Activated naive CD8-positive, alpha-beta T cell (primary cell): Measurements from ENCODE around the gene GRB14.

Experiments used
- H3K27ac Mint-ChIP-seq: one replicate; pipeline ENCODE4 v1.8.0; 2021; ENCODE audit warnings: mixed read lengths
- H3K27me3 Mint-ChIP-seq: one replicate; pipeline ENCODE4 v1.8.0; 2021; ENCODE audit warnings: mixed read lengths
- H3K36me3 Mint-ChIP-seq: one replicate; pipeline ENCODE4 v1.8.0; 2021; ENCODE audit warnings: mixed read lengths
- H3K4me1 Mint-ChIP-seq: one replicate; pipeline ENCODE4 v1.8.0; 2021; ENCODE audit warnings: low read depth, mixed read lengths
- H3K4me3 Mint-ChIP-seq: one replicate; pipeline ENCODE4 v1.8.0; 2021; ENCODE audit warnings: mild to moderate bottlenecking, mixed read lengths
- H3K9me3 Mint-ChIP-seq: one replicate; pipeline ENCODE4 v1.8.0; 2021; ENCODE audit warnings: low read depth, mixed read lengths

The GRB14 gene

DNA sequence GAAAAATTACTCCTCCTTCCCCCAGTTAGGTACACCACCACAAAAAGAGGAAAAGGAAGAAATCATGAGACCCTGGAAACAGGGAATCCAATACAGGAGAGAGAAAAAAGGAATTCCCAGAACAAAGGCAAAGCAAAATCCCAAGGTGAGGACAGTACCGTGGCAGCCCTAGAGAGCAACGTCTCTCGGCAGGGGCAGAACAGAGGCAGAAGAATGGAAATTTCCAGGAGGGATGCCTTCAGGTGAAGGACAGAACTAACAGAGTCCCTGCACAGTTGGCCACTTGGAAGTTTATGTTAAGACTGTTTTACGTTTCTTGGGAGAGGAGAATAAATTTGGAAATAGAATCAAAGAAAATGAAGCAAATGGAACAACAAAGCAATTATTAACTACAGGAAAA lies 27.7 kb downstream of the GRB14 start:
- peaks cover 2% of the 10 kb centered on the region for H3K27me3 Mint-ChIP-seq
- no peaks in the 10 kb centered on the region for H3K9me3 Mint-ChIP-seq
- H3K4me3 Mint-ChIP-seq, result no peak overlapping the region
- H3K36me3 Mint-ChIP-seq, result no peaks in the 10 kb centered on the region
- no peak overlapping the region for H3K27ac Mint-ChIP-seq
- no peaks in the 10 kb centered on the region for H3K4me1 Mint-ChIP-seq

DNA sequence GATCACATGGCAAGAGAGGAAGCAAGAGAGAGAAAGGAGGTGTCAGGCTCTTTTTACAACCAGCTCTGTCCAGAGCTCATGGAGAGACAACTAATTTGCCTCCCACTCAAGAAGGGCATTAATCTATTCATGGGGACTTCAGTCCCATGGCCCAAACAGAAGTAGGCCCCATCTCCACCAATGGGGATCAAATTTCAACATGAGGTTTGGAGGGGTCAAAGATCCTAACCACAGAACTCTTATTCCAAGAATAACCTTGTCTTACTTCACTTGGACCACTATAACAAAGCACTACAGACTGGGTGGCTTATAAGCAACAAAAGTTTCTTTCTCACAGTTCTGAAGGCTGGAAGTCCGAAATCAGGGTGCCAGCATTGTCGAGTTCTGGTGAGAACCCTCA lies 31.8 kb downstream of the GRB14 start:
- no peaks in the 10 kb centered on the region for H3K4me1 Mint-ChIP-seq
- no peaks in the 10 kb centered on the region for H3K9me3 Mint-ChIP-seq
- H3K27me3 Mint-ChIP-seq, result no peaks in the 10 kb centered on the region
- H3K27ac Mint-ChIP-seq, result no peak overlapping the region
- no peak overlapping the region for H3K4me3 Mint-ChIP-seq
- H3K36me3 Mint-ChIP-seq, result no peaks in the 10 kb centered on the region

DNA sequence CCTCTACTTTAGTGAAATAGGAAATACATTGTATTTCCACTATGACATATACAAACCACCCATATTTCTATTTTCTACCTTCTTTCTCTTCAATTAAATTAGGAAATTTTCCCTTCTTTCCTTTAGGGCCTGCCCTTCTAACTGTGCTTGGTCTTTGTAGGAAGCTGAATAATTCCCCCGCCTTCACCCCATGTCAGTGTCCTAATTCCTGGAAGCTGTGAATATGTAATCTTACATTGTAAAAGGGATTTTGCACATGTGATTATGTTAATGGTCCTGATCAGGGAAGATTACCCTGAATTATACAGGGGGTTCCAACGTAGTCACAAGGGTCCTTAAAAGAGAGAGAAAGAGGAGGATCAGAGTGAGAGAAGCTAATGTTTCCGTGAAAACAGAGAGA lies 40.2 kb downstream of the GRB14 start:
- H3K4me1 Mint-ChIP-seq, result no peaks in the 10 kb centered on the region
- H3K9me3 Mint-ChIP-seq, result no peaks in the 10 kb centered on the region
- H3K27ac Mint-ChIP-seq, result no peak overlapping the region
- H3K4me3 Mint-ChIP-seq, result no peak overlapping the region
- no peaks in the 10 kb centered on the region for H3K27me3 Mint-ChIP-seq
- H3K36me3 Mint-ChIP-seq, result no peaks in the 10 kb centered on the region

DNA sequence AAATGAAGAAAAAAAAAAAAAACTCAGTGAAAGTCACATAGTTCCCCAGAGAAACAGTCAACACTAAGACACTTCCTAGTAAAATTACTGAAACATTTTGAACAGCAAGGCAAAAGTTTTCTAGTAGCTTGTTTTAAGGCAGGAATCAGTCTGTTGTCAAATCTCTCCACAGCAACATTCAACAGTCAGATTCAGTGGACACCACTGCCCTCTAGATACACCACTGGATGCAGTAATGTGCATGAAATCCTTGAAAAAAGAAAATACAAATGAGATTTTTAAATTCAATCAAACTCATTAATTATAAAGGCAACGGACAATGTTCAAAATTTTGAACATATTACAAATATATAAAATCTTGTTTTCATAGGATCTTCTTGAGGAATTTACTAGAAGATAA lies 46.4 kb downstream of the GRB14 start:
- Mint-ChIP-seq H3K9me3 (no peaks in the 10 kb centered on the region), H3K4me1 (no peaks in the 10 kb centered on the region), H3K4me3 (no peak overlapping the region), H3K36me3 (no peaks in the 10 kb centered on the region), H3K27me3 (no peaks in the 10 kb centered on the region), H3K27ac (no peak overlapping the region)

DNA sequence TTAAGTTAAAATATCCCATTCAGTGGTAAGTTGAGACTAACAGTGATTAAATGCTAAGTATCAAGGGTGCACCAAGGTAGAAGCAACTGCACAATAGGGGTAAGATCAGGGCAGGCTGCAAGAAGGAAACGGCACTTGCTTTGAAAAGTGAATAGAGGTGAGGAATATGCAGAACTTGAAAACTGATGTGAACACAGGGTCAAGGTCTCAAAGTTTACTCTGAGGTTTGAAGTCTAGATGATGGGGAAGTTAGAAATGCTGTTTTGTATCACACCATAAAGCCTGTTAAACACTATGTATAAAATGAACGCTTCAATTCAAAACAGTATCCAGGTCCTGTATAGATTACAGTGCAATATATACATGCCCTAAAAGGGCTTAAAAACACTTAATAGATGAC lies 50.8 kb downstream of the GRB14 start:
- H3K36me3 Mint-ChIP-seq, result no peaks in the 10 kb centered on the region
- H3K4me1 Mint-ChIP-seq, result no peaks in the 10 kb centered on the region
- H3K9me3 Mint-ChIP-seq, result no peaks in the 10 kb centered on the region

DNA sequence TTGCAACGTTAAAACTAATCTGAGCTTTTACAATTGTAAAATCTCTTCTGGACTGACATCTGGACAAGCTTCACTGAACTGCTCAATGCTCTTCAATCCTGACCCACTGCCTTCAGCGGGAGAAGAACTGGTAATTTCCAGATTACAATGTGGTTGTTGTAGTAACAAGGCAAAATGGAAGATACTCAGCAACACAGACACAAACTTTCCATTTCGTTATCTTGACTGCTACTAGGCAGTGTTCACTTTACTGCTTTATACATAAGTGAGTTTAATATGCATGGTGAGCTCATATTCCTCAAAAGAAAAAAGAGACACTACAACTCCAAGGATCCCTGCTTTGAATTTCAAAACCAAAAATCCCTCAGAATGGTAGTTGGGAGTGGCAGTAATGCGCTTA lies 51.9 kb downstream of the GRB14 start:
- no peaks in the 10 kb centered on the region for H3K27me3 Mint-ChIP-seq
- H3K9me3 Mint-ChIP-seq, result no peaks in the 10 kb centered on the region
- H3K27ac Mint-ChIP-seq, result no peak overlapping the region

More for the DNA sequence above, 50.8 kb downstream of the GRB14 start:
- Mint-ChIP-seq H3K4me3 (no peak overlapping the region), H3K27ac (no peak overlapping the region), H3K27me3 (no peaks in the 10 kb centered on the region)

DNA sequence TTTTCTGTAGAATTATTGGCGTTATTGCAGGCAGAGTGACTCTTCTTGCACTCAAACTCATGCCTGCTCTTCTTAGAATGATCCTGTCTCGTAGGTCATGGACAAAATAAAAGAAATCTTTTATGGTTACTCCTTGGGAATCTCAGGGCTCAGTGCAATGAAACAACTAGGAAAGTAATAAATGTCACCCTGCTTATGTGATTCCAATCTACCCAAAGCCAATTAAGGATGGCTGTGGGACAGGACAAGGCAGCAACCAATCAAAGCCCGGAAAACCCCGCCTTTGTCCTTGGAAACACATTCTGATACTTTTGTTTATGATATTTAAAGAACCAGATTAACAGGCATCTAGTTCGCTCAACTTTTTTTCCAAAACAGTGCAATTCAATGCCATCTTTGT lies 53.0 kb downstream of the GRB14 start:
- no peaks in the 10 kb centered on the region for H3K27me3 Mint-ChIP-seq
- H3K27ac Mint-ChIP-seq, result no peak overlapping the region

More for the DNA sequence above, 51.9 kb downstream of the GRB14 start:
- no peaks in the 10 kb centered on the region for H3K36me3 Mint-ChIP-seq
- no peak overlapping the region for H3K4me3 Mint-ChIP-seq
- no peaks in the 10 kb centered on the region for H3K4me1 Mint-ChIP-seq

DNA sequence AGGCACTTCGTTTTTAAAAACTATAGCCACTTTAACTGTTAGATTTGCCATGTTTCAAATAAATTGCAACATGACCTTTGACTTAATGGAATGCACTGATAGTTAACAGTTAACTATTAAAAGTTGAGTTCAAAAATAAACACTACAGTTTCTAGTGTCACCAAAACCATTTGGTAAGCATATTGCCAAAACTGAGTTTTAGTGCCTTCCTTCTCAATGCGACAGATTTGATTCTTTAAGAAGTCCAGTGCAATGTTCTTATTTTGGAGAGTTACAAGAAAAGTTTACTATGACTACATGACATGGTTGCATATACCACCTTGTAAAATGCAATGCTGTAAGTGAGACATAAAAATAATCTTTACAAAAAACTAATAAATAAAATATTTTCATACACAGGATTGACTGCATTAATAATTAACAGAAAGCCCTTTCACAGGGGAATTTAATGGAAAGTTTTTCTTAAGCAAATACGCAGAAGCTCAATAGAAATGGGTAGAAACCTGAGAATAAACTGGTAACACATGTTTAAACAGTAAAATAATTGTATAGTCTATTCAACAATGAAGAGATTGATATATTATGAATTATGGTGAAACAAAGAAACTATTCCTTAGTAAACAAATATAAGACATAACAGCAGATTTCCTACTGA lies 53.8 kb downstream of the GRB14 start:
- H3K4me3 Mint-ChIP-seq, result no peak overlapping the region
- no peak overlapping the region for H3K27ac Mint-ChIP-seq
- no peaks in the 10 kb centered on the region for H3K36me3 Mint-ChIP-seq
- no peaks in the 10 kb centered on the region for H3K9me3 Mint-ChIP-seq
- H3K4me1 Mint-ChIP-seq, result no peaks in the 10 kb centered on the region
- no peaks in the 10 kb centered on the region for H3K27me3 Mint-ChIP-seq

More for the DNA sequence above, 53.0 kb downstream of the GRB14 start:
- Mint-ChIP-seq H3K9me3 (no peaks in the 10 kb centered on the region), H3K4me1 (no peaks in the 10 kb centered on the region), H3K4me3 (no peak overlapping the region), H3K36me3 (no peaks in the 10 kb centered on the region)

DNA sequence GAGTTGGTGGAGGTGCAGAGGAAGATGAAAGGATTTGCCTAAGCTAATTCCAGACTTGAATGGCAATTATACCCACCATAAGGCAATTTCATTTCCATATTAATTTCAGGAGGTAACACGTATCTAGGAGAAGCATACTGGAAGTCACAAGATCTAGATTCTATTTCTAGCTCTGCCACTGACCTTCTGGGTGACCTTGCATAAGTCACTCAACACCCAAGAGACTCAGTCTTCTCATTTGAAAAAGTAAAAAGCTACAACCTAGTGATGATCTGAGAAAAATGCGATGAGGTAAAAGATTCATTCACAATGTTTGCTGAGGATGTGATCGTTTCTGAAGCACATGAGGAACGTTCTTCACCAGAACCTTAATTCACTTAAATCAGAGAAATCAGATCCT lies 55.9 kb downstream of the GRB14 start:
- no peaks in the 10 kb centered on the region for H3K9me3 Mint-ChIP-seq
- no peak overlapping the region for H3K4me3 Mint-ChIP-seq
- H3K4me1 Mint-ChIP-seq, result no peaks in the 10 kb centered on the region
- no peak overlapping the region for H3K27ac Mint-ChIP-seq
- no peaks in the 10 kb centered on the region for H3K27me3 Mint-ChIP-seq
- H3K36me3 Mint-ChIP-seq, result no peaks in the 10 kb centered on the region

DNA sequence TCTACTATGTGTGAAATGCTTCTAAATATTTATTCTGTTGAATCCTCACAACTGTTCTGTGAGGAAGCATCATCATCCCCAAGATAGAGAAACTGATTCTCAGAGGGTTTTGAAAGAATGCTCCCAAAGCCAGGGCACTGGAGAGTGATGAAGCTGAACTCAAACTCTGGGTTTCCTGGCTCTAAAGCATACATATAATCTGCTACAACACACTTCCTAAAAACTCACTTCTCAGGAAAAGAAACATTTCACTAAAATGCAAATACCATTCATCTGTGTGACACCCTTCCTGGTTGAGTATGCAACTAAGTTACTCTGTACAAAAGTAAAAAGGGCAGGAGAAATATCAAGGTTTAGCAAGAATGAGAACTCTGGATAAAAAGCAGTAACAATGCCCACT lies 58.6 kb downstream of the GRB14 start:
- no peaks in the 10 kb centered on the region for H3K4me1 Mint-ChIP-seq
- H3K9me3 Mint-ChIP-seq, result no peaks in the 10 kb centered on the region
- H3K36me3 Mint-ChIP-seq, result no peaks in the 10 kb centered on the region
- no peak overlapping the region for H3K27ac Mint-ChIP-seq
- no peak overlapping the region for H3K4me3 Mint-ChIP-seq
- H3K27me3 Mint-ChIP-seq, result no peaks in the 10 kb centered on the region

DNA sequence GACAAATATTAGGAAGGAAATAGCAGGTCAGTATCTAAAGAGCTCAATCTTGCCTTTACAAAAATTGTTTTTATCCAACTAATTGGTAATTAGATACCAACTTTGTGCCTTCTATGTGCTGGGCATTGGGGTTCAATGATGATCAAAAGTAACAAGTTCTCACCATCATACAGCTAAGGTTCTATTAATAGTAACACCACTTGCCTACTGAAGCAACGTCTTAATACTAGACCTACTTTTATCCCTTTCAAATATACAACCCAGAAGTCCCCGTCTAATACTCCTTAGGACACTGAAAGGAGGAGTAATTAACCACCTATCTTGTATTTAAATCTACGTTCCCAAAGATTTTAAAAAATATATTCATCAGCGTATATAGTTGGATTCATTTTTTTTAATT lies 59.3 kb downstream of the GRB14 start:
- Mint-ChIP-seq H3K27me3 (no peaks in the 10 kb centered on the region), H3K36me3 (no peaks in the 10 kb centered on the region), H3K27ac (no peak overlapping the region), H3K9me3 (no peaks in the 10 kb centered on the region), H3K4me3 (no peak overlapping the region), H3K4me1 (no peaks in the 10 kb centered on the region)

DNA sequence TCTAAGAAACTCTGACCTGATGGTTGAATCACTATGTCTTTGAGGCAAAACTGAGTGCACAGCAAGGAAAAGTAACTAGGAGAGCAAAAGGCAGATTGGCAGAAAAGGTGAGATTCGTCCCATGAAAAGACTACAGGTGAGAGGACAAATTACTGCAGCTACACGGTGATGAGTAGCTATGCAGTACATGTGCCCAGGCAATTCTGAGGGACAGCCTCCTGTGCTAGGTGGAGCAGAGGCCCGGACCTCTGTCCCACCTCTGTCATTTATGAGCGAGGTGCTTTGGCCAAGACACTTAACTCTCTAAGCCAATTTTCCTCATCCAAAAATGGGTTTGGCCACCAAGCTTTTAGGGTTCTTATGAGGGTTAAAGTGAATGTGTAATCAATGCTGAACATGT lies 59.9 kb downstream of the GRB14 start:
- Mint-ChIP-seq H3K36me3 (no peaks in the 10 kb centered on the region), H3K9me3 (no peaks in the 10 kb centered on the region), H3K27ac (no peak overlapping the region), H3K4me3 (no peak overlapping the region), H3K27me3 (no peaks in the 10 kb centered on the region), H3K4me1 (no peaks in the 10 kb centered on the region)

DNA sequence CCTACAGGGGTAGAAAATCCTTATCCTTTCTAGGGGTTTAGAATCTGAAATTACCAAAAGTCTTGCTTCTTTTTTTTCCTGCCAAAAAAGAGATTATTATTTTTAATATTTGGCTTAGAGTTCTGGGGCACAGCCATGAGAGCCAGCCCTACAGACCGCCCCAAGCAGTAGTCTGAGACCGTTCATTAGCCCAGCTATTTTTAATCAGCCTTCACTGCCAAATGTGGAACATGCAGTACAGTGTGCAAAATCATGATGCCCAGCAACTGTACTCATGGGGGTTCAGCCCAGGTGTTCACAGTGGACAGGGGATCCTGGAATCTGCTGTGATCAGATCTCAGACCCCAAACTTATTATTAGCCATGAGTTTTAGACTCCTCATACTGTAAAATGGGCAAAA lies 60.4 kb downstream of the GRB14 start:
- Mint-ChIP-seq H3K4me3 (no peak overlapping the region), H3K36me3 (no peaks in the 10 kb centered on the region), H3K4me1 (no peaks in the 10 kb centered on the region), H3K9me3 (no peaks in the 10 kb centered on the region), H3K27ac (no peak overlapping the region), H3K27me3 (no peaks in the 10 kb centered on the region)

DNA sequence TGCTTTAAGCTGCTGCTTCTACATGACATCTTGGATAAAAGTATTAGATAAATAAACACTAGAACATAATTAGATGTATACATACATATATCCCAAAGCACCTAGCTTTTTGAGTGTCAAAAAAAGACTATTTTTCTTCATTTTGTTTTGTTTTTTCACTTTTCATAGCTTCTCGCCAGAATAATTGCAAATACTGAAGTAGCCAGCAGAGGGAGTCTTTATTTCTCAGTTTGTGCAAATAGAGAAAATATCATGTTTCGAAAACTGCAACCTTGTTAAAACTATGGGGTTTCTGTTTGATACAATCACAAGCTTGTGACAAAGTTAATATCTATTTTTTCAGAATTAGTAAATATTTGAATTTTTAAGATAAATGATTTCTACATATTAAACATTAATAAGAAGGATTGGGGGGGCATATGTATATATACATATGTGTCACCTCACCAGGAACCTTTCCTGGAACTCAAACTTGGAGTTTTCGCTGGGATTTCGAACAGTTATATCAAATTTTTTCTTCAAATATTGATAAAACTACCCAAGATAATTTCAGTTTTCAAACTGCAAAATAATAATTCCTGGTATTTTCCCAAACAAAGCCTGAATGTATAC lies 61.0 kb downstream of the GRB14 start:
- H3K27ac Mint-ChIP-seq, result no peak overlapping the region
- H3K27me3 Mint-ChIP-seq, result no peaks in the 10 kb centered on the region
- H3K4me1 Mint-ChIP-seq, result no peaks in the 10 kb centered on the region
- no peaks in the 10 kb centered on the region for H3K36me3 Mint-ChIP-seq
- H3K4me3 Mint-ChIP-seq, result no peak overlapping the region
- no peaks in the 10 kb centered on the region for H3K9me3 Mint-ChIP-seq

DNA sequence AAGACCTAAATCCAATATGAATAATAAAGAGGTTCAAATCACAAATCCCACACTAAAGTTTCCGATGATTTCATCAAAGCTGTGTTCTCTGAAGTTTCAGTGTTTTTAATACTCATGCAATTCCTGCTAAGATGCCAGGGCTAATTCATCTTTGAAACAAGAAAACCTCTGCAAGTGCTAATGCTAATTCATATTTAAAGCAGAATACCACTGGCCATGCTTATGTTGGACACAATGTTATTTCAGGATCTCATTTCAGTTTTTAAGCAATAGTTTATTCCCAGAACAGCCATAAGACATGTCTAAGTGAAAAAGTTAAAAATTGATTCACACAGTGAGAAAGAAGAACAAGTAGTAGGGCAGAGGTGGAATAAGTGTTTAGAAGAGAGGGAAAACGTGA lies 62.8 kb downstream of the GRB14 start:
- Mint-ChIP-seq H3K4me1 (no peaks in the 10 kb centered on the region), H3K9me3 (no peaks in the 10 kb centered on the region), H3K36me3 (no peaks in the 10 kb centered on the region), H3K27me3 (no peaks in the 10 kb centered on the region), H3K27ac (no peak overlapping the region), H3K4me3 (no peak overlapping the region)

DNA sequence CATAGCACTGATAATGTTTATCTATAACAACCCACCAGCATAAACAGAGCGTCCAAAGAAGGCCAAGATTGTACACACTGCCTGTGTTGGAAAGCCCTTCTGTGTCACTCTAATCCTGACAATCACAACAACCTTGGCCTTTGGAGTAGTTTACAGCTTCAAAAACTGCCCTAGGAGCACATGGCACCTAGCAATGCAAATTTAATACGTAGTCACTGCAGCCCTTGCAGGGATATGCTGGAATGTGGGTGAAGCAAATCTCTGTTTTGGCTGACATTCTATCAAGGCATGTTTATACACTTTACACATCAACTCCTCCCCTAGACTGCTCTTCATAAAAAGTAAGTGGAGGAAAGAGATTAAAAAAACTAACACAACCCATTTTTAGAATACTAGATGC lies 66.8 kb downstream of the GRB14 start:
- no peak overlapping the region for H3K4me3 Mint-ChIP-seq
- no peaks in the 10 kb centered on the region for H3K9me3 Mint-ChIP-seq
- H3K36me3 Mint-ChIP-seq, result no peaks in the 10 kb centered on the region
- no peaks in the 10 kb centered on the region for H3K4me1 Mint-ChIP-seq
- no peak overlapping the region for H3K27ac Mint-ChIP-seq
- no peaks in the 10 kb centered on the region for H3K27me3 Mint-ChIP-seq
